ENCODE data around the gene RGL4.

- no peak for TF ChIP-seq CTCF (IDR thresholded peaks at IDR 0.05)
- no peak for TF ChIP-seq POLR2A (IDR thresholded peaks at IDR 0.05)
Measured at GRCh38 chr22:23649071-23649501, 41.7 kb upstream of the RGL4 start.
